Measurements from ENCODE around the gene ZBTB16. TPM values are rescaled to one million over a fixed set of nuclear protein-coding genes. Genes with fewer than 3 reads are reported as not detected.

ZBTB16 gene
- total RNA-seq, 3 donors from 2014 or later (not counting 1 experiment from before 2014, with no cell fraction given): 104 to 224 (median 156) TPM

- Mint-ChIP-seq H3K27me3 (ENCODE audit: low read depth in 2 of 2) (no peaks in the 10 kb centered on the region), H3K36me3 (no peaks in the 10 kb centered on the region), H3K27ac (no peak overlapping the region), H3K4me1 (peaks cover 35 to 69% of the 10 kb centered on the region in 2 donors), H3K4me3 (no peak overlapping the region), H3K9me3 (no peaks in the 10 kb centered on the region)
- Histone ChIP-seq H3K36me3 (ENCODE audit: control insufficient read depth, insufficient read depth, low read length) (peaks cover 11% of the 10 kb centered on the region), H3K27ac (ENCODE audit: low read length) (no peak overlapping the region), H3K4me3 (ENCODE audit: low read length) (no peak overlapping the region), H3K4me1 (ENCODE audit: control insufficient read depth, insufficient read depth, low read length) (peaks cover 22% of the 10 kb centered on the region), H3K27me3 (ENCODE audit: control insufficient read depth, insufficient read depth, low read length) (no peaks in the 10 kb centered on the region), H3K9me3 (ENCODE audit: control insufficient read depth, insufficient read depth, low read length) (no peaks in the 10 kb centered on the region)
- 96% methylated on average over 15 of the region's 15 CpGs for WGBS (ENCODE audit: insufficient coverage)
- ATAC-seq: no peak
- TF ChIP-seq CTCF (IDR thresholded peaks at IDR 0.05): no peak
- intact Hi-C loops (cut with micrococcal nuclease): no loop called here
- DNase-seq: no peak
Observed at GRCh38 chr11:114242032-114242431, 182.5 kb downstream of the ZBTB16 start.

GRCh38 chr11:114243461-114244372 lies 184.2 kb downstream of the ZBTB16 start:
- Mint-ChIP-seq H3K27me3 (ENCODE audit: low read depth in 2 of 2) (no peaks in the 10 kb centered on the region), H3K9me3 (no peaks in the 10 kb centered on the region), H3K4me1 (peaks cover 45 to 67% of the 10 kb centered on the region in 2 donors), H3K4me3 (no peak overlapping the region), H3K36me3 (peaks cover 7% of the 10 kb centered on the region), H3K27ac (peak overlapping the region; percentile 36 to 51)
- no peak for DNase-seq
- peaks cover 22% of the 10 kb centered on the region for H3K36me3 ChIP-seq (ENCODE audit: control insufficient read depth, insufficient read depth, low read length)
- intact Hi-C loops (cut with micrococcal nuclease): no loop called here
- TF ChIP-seq CTCF (IDR thresholded peaks at IDR 0.05): no peak
- H3K4me3 ChIP-seq (ENCODE audit: low read length): no peak overlapping the region
- peaks cover 25% of the 10 kb centered on the region for H3K4me1 ChIP-seq (ENCODE audit: control insufficient read depth, insufficient read depth, low read length)
- WGBS (ENCODE audit: insufficient coverage): 84% methylated on average over 14 of the region's 14 CpGs
- H3K27ac ChIP-seq (ENCODE audit: low read length): no peak overlapping the region
- no peak for ATAC-seq
- no peaks in the 10 kb centered on the region for H3K27me3 ChIP-seq (ENCODE audit: control insufficient read depth, insufficient read depth, low read length)
- H3K9me3 ChIP-seq (ENCODE audit: control insufficient read depth, insufficient read depth, low read length): no peaks in the 10 kb centered on the region

GRCh38 chr11:114244726-114245394 lies 185.3 kb downstream of the ZBTB16 start:
- Mint-ChIP-seq H3K9me3 (no peaks in the 10 kb centered on the region), H3K4me1 (peaks cover 42 to 56% of the 10 kb centered on the region in 2 donors), H3K27ac (peak overlapping the region; percentile 79 to 86), H3K27me3 (ENCODE audit: low read depth in 2 of 2) (no peaks in the 10 kb centered on the region), H3K4me3 (no peak overlapping the region), H3K36me3 (peaks cover 7% of the 10 kb centered on the region)
- DNase-seq (no peak), ATAC-seq (no peak)
- intact Hi-C loops (cut with micrococcal nuclease): no loop called here
- peaks cover 24% of the 10 kb centered on the region for H3K36me3 ChIP-seq (ENCODE audit: control insufficient read depth, insufficient read depth, low read length)
- peaks cover 21% of the 10 kb centered on the region for H3K4me1 ChIP-seq (ENCODE audit: control insufficient read depth, insufficient read depth, low read length)
- no peak overlapping the region for H3K27ac ChIP-seq (ENCODE audit: low read length)
- no peaks in the 10 kb centered on the region for H3K9me3 ChIP-seq (ENCODE audit: control insufficient read depth, insufficient read depth, low read length)
- TF ChIP-seq CTCF (IDR thresholded peaks at IDR 0.05): no peak
- no peaks in the 10 kb centered on the region for H3K27me3 ChIP-seq (ENCODE audit: control insufficient read depth, insufficient read depth, low read length)
- no peak overlapping the region for H3K4me3 ChIP-seq (ENCODE audit: low read length)
- WGBS (ENCODE audit: insufficient coverage): 94% methylated on average over 15 of the region's 18 CpGs

Data from natural killer cell (primary cell).